GM18520 (cell line): ENCODE results near the gene MRE11.
"Not testable (repeated sequence)": the region's sequence is repeated elsewhere in the genome, so short reads cannot be mapped to it uniquely, and the experiment has no call there.

Experiments
- ATAC-seq: cut with Tn5 transposase; IDR thresholded peaks from one replicate; pipeline ENCODE4 v1.9.1; 2021; ENCODE audit not compliant: unreplicated experiment

Gene MRE11

DNA sequence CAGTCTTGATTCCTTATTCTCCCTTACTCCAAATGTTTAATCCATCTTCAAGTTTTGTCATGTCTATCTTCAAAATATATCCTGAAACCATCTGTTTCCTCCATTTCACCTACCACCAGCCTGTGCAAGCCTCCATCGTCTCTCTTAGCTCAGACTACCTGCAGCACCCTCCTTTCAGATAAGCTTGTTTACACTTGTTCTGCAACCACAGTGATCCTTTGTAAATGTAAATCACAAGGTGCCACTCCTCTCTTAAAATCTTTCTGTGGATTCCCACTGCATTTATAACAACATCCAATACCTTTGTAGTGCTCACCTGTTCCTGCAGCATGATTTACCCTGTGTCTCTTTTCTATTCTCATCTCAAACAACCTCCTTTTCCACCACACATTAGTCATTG is 60.6 kb downstream of the MRE11 start:
- ATAC-seq: no peak

DNA sequence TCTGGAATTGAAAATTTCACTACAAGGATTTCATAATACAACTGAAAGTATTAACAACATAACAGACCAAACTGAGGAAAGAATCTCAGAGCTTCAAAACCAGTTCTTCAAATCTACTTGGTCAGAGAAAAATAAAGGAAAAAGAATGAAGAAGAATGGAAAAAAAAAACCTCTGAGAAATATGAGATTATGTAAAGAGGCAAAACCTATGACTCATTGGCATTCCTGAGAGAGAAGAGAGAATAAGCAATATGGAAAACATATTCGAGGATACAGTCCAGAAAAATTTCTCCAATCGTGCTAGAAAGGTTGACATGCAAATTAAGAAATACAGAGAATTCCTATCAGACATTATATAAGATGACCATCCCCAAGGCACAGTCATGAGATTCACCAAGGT is 69.0 kb downstream of the MRE11 start:
- ATAC-seq: no peak

DNA sequence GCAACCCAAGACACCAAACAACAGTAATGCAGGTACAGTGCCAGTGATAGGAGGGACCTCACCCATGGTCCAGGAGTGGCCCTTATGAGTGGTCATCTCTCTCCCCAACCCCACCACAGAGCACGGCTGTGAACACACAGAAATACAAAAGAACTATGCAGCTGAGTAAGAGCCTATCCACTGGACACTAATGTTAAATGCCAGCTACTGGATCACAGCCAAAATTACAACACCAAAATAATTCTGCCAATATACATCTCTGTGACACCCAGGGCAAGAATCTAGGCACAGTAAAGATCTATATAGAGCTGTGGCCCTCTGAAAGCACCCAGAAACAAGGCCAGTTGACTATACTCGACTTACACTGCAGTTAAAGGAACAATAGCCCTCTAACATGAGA is 69.6 kb downstream of the MRE11 start:
- ATAC-seq: no peak

DNA sequence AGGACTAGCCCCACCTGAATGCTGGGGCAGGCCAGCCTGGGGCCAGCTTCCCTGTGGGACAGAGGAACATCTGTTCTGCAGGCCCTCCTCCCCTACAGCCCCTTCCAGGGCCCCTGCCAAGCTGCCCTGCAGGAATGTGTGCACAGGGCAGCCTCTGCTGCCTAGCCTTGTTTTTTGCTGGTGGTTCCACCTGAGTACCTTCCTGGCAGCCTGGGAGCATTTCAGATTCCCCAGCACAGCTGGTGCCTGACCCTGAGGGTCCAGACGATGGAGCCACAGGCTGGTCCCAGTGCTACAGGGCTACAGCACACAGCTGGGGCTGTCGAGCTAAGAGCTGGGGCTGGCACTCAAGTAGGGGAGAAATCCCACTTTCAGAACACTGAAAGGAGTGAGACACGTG is 70.1 kb downstream of the MRE11 start:
- ATAC-seq: no peak

DNA sequence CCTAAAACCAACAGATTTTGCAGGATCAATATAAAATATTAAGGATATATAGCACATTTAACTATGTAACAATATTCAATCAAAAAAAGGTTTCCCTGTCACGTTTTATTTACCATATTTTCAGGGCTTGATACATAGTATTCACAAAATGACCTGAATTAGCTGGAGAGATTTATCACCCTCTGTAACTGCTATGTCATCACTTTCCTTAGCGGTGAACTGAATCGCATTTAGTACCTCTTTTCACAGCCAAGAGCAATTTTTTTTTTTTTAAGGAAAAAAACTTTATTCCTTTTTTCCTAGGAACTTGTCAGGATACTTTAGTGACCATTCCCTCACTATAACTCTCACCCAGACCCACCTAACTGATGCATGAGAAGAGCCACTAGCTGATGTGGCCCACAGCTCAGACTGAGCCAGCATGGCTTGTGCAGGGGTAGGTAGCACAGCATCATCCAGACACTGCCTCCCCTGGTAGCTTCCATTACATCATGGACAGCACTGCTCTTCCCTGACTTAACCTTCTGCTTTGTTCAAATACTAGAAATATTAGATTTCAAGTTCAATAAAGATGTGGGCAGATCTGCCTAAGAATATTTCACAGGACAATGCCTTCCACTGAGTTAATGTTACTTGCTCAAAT is 75.4 kb downstream of the MRE11 start:
- no peak for ATAC-seq

DNA sequence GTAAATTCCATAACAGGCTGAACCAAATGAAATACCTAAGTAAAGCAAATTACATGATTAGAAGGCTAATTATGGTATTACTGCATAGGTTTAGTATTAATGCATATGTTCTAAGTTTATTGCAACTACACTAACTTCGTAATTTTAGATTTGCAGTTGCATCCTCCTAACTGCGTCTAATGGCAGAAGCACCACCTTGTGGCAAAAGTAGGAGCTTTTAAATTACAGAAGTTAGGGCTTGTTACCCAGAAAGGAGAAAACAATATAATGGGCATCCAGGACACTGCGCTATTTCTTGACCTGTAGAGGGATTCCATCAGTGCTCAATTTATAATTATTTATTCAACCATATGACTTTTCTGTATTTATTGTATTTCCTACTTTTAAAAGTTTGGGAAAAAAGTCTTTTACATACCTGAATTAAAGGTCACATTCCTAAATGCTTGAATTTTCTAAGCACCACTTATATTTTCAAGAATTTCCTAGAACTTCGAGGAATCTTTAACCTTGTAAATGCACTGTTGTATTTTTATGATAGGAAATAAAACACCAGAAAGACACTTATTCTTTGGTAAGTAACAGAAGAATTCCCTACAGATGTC is 76.2 kb downstream of the MRE11 start:
- ATAC-seq: no peak

DNA sequence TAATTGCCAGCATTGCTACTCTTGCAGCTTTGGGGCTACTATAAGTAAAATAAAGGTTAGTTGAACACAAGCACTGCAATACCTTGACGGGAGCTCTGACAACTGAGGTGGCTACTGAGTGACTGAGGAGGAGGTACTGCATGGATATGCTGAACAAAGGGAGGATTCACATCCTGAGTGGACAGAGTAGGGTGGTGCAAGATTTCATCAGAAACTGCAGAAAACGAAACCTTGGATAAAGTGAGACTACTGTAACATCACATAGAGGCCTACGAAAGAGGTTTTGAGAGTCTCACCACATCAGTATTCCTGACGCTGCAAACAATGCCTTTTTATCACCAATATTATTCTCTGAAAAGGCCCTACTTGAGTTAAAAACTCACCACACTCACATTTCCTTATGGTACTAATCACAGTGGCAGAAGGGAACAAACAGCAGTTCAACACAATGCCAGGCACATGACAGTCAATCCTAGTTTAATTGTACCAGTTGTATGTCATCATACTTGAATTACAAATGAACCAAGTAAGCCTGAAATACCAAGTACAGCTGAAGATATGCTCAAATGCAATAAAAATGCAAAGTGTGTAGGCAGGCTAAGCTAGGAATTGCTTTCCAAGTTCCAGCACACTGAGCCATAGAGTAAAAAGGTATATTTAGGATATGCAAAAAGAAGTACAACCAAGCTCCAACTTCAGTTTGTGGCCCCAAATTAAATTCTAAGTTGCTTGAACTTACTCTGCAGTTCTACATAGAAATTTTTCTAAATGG is 88.4 kb downstream of the MRE11 start:
- no peak for ATAC-seq

DNA sequence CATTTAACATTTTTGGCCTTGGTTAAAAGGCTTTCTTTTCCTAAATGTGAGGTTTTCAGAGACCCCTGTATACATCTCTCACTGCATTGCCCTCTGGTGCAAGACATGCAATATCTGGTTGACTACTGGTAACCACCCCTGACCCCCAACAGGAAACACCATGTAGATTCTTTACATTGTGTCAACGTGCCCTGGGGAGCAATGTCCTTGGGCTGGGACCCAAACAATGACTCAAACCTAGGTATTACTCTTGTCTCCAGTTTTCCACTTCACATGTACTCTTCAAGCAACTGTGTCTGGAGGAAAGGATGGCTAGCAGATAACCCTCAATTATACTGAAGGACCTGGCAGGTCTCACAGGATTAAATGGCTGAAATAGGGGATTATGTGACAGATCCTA is 91.3 kb downstream of the MRE11 start:
- no peak for ATAC-seq

DNA sequence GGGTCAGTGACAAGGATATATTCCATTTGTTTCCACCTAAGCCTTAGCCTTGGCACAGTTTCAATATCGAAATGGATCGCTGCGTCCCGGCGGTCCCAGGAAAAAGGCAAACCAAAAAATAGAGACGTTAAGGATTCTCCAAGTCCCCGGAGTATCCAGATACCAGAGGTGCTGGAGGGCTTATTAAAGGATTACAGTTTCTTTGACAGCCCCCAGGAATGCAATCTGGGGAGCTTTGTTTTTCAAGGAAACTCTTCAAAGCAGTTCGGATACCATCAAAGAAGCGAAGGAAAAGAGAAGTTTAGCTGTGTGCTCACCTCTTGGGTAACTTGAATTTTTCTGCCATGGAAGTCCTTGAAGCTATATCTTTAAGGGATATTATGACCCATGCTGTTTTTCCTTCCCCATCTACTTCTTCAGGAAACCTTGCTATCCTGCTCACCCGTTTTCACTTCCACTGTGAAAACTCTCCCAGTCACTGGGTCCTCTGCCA is 91.8 kb downstream of the MRE11 start:
- no peak for ATAC-seq

DNA sequence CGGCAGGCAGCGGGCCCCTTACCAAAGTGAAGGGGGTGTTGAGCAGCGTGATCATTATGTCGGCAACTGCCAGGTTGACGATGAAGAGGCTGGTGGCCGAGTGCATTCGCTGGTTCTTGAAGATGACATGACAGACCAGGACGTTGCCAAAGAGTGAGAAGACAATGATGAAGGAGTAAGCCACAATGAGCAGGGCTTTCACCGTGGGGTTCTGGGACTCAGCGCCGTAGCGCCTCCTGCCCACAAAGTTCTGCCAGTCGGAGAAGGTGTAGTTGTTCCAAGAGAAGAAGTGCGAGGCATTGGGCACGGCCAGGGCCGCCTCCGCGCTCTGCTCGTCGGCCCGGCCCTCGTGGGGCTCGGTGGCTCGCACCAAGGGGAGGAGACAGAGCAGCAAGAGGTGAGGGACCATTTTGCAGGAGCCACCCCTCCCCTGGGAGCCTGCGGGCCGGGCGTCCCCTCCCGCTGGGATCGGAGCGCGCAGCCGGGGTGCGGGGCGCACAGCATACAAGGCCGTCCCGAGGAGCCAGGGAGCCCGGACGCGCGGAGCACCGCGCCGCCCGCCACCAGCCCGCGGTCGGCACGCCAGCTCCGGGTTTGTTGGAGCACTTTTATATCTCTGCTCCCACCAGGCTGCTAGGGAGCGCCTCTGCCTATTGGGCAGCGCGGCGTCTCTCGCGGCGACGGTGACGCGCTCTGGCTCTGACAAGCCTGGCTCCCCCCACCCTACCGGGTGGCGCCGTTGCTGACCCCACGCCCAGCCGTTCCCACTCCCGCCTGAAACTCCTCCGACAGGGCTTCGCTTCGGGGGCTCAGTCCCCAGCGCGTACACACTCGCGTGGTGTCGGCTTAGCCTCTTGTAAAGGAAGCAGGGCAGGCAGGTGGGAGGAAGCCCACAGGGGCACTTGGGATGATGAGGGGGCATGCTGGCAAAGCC is 92.5 kb downstream of the MRE11 start, which contains the start of gene GPR83:
Gene GPR83, minus strand, starts transcription at position 581 of the 934 bp plus-strand sequence. Its CDS starts 172 bp downstream, at position 409.
- ATAC-seq: no peak

DNA sequence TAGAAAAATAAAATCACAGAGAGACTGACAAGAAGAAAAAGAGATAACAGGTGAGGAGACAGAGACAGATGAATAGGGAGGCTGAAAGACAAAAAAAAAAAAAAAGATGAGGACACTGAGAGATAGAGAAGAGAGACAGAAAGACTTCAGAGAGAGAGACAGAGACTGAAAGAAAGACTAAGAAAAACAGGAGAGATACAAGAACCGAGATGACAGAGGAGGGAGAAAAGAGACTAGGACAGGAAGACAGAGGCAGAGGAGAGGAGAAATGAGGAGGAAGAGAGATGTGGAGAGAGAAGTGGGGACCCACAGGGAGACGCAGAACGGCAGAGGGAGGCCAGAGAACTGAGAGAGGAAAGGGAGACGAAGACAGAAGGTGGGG is 93.2 kb downstream of the MRE11 start:
- ATAC-seq: no peak

DNA sequence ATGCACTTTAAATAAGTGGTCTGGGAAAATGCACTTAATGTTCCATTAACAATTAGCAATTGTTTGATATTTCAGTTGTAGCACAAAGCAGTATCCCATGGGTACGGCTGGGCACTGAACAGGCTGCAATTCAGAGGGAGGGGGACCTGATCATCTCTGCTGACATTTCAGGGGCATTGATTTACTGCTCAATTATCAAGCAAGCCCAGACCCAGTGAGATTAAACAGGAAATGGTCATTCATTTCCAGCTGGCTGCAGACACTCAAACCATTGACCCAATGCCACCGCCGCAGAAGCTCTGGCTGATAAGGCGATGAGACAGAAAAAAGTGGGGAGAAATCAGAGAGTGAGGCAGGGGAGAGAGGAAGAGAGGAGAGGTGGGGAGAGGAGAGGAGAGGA is 93.6 kb downstream of the MRE11 start:
- ATAC-seq: no peak

DNA sequence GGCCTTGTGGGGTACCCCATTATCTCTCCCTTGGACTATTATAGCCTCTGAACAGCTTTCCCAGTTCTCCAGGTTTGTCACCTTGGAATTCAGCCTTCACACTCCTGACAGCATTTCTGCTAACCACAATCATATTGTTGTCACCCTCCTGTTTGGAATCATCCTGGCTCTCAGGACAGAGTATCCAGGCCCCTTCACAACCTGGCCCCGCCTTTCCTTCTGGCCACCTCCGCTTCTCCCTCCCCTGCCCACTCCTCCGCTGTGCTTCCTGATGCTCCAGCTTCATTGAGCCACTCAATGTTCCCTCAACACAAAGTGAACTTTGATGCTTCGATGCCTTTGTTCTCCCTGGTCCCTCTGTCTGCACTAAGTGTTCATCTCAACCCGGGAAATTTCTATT is 95.5 kb downstream of the MRE11 start:
- ATAC-seq: no peak

DNA sequence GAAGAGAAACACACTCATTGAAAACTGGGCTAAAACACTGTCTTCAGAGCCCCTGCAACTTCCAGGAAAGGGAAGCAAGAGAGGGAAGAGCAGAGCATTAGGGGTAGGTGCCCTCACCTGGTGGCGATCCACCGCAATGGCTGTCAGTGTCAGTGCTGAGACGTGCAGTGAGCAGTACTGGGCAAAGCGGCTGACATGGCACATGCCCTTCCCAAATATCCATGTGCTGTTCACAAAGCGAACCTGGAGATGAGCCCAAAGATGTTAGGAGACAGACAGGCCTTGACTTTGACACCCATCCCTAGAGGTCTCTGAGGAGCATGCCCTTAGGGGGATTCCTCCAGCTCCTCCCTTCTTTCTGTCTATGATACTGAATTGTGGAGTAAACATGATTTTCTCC is 97.4 kb downstream of the MRE11 start:
- no peak for ATAC-seq

DNA sequence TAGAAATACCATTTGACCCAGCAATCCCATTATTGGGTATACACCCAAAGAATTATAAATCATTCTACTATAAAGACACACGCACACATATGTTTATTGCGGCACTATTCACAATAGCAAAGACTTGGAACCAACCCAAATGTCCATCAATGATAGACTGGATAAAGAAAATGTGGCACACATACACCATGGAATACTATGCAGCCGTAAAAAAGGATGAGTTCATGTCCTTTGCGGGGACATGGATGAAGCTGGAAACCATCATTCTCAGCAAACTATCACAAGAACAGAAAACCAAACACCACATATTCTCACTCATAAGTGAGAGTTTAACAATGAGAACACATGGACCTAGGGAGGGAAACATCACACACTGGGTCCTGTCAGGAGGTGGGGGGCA is 101.7 kb downstream of the MRE11 start:
- not testable (repeated sequence) for ATAC-seq

DNA sequence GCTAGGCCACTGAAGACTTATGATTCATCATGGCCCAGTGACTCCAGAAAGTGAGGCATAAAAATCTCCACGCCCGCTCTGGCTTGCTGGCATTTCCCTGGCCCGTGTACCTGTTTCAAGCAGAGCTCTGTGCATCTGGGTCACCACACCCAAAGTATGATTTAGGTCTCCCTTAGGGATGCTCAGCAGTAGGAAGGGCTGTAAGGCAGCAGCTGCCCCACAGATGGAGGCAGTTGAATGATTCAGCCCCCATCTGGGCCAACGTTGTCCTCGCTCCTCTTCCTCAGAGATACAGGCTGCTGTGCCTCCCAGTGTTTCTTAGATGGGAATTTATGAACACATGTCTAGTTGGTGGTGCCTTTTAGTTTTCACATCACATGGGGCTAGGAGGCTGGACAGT is 114.0 kb downstream of the MRE11 start:
- no peak for ATAC-seq

DNA sequence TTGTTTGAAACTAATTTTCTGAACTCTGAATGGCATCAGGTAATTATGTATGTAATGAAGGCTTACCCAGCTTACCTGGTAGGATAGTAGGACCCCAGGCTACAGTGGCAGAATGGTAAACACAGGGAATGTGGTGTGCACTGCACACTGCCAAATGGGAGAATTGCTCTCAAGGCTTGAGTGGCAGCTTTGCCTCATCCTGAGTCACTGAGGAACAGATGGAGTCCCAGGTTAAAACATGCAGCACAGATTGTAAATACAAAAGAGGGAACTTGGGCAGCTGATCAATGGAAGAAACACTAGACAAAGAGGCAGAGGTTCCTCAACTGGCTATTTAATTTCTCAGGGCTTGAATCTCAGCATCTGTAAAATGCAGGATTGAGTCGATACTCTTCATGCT is 116.8 kb downstream of the MRE11 start:
- no peak for ATAC-seq

DNA sequence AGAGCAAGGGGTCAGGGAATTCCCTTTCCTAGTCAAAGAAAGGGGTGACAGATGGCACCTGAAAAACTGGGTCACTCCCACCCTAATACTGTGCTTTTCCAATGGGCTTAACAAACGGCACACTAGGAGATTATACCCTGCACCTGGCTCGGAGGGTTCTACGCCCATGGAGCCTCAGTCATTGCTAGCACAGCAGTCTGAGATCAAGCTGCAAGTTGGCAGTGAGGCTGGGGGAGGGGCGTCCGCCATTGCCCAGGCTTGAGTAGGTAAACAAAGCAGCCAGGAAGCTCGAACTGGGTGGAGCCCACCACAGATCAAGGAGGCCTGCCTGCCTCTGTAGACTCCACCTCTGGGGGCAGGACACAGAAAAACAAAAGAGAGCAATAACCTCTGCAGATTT is 123.1 kb downstream of the MRE11 start:
- ATAC-seq: not testable (repeated sequence)
